ENCODE measurements around the gene MBD3L3. TPM values are rescaled to one million over a fixed set of nuclear protein-coding genes. Genes with fewer than 3 reads are reported as not detected.
A peak's percentile ranks its signal among the peaks of the same experiment; 100 is the strongest.

Gene MBD3L3
- total and polyA plus RNA-seq, 10 of the 15 experiments (the other 5 are each of a cell fraction or from before 2014, with no cell fraction given), result not detected

- TF ChIP-seq RELB (IDR thresholded peaks at IDR 0.05; ENCODE audit: low read depth), result peak; percentile 54; the same call in 1 of the 2 replicates
- peak in 1 of 2 experiments; percentile 78; a peak in 1 of 4 replicates for TF ChIP-seq ETV6 (conservative IDR thresholded peaks at IDR 0.05 in 1 of 2, IDR thresholded peaks at IDR 0.05 in 1 of 2; ENCODE audit: borderline replicate concordance in 1 of 2, low read depth in 1 of 2)
- TF ChIP-seq PAX8 (IDR thresholded peaks at IDR 0.05), result no peak
- TF ChIP-seq HCFC1 (IDR thresholded peaks at IDR 0.05; ENCODE audit: low read length), result peak; percentile 48; the same call in 1 of the 2 replicates
- no peak for TF ChIP-seq ATF3 (IDR thresholded peaks at IDR 0.05; ENCODE audit: borderline replicate concordance, extremely low read depth, low read depth, low read length)
- TF ChIP-seq NFYB (IDR thresholded peaks at IDR 0.05; ENCODE audit: insufficient read depth, low read depth, low read length), result no peak
- no peak for TF ChIP-seq SMAD1 (IDR thresholded peaks at IDR 0.05; ENCODE audit: low read depth, partially characterized antibody)
- TF ChIP-seq USF1 (IDR thresholded peaks at IDR 0.05; ENCODE audit: borderline replicate concordance, extremely low read length, insufficient read depth, low read depth, low read length), result no peak
- TF ChIP-seq MTA3 (IDR thresholded peaks at IDR 0.05; ENCODE audit: borderline replicate concordance, low read length), result no peak
- 0 out of 2 replicates have a peak, but pooled peaks have one; percentile 15 for TF ChIP-seq BACH1 (IDR thresholded peaks at IDR 0.05; ENCODE audit: borderline replicate concordance)
- no peak for TF ChIP-seq RBBP5 (conservative IDR thresholded peaks at IDR 0.05)
- peak; percentile 26; the same call in 1 of the 2 replicates for TF ChIP-seq EED (IDR thresholded peaks at IDR 0.05; ENCODE audit: low read depth)
- TF ChIP-seq IRF5 (IDR thresholded peaks at IDR 0.05; ENCODE audit: borderline replicate concordance), result no peak
- no peak for TF ChIP-seq HSF1 (IDR thresholded peaks at IDR 0.05; ENCODE audit: low read depth, low read length)
- TF ChIP-seq ELK1 (IDR thresholded peaks at IDR 0.05; ENCODE audit: low read depth, low read length), result peak; percentile 89
- TF ChIP-seq RAD51 (IDR thresholded peaks at IDR 0.05), result no peak
- TF ChIP-seq ZNF274 (IDR thresholded peaks at IDR 0.05; ENCODE audit: insufficient read depth, insufficient read length), result no peak
- peak; percentile 64 for TF ChIP-seq MAX (IDR thresholded peaks at IDR 0.05; ENCODE audit: low read depth, low read length)
- peak; percentile 89; the same call in 1 of the 2 replicates for TF ChIP-seq STAT1 (conservative IDR thresholded peaks at IDR 0.05)
- TF ChIP-seq SPI1 (IDR thresholded peaks at IDR 0.05; ENCODE audit: borderline replicate concordance, insufficient read depth, low read depth, low read length), result no peak; the same call in none of the 2 replicates
- peak; percentile 42 for TF ChIP-seq SP1 (IDR thresholded peaks at IDR 0.05; ENCODE audit: low read depth, low read length)
- TF ChIP-seq CHD4 (IDR thresholded peaks at IDR 0.05), result no peak
Observed at GRCh38 chr19:7069042-7069903, 10.8 kb upstream of the MBD3L3 start, which contains the start of gene ZNF557 (continued).

Data from GM12878 (cell line).